NCI-H2107 treated with DMSO at 0.1 percent for 48 hours (cell line): ENCODE results near the gene LIPF.
"Not testable (repeated sequence)": the region's sequence is repeated elsewhere in the genome, so short reads cannot be mapped to it uniquely, and the experiment has no call there.

Experiments used
- DNase-seq: peaks from one replicate; lab custom pipeline; 2025; ENCODE audit not compliant: unreplicated experiment; lab: John Stamatoyannopoulos, UW

Gene LIPF

DNA sequence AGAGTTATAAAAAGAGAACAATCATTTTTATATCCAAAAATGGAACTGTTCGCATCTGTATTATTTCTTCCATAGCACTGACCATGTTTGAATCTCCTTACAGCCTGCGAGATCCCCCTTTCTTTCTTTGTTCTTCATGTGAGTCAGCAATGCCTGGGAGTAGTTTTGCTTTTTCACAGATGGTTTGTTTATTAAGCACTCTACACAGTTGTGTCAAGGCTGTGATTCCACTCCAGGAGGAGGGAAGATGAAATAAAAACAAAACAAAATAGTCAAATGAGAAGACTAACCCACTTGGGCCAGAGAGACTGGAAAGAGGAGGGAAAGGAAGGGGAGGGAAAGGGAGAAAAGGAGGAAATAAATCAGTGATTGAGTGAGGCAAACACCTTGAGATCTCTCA, 7.8 kb downstream of the LIPF start:
- DNase-seq: no peak

DNA sequence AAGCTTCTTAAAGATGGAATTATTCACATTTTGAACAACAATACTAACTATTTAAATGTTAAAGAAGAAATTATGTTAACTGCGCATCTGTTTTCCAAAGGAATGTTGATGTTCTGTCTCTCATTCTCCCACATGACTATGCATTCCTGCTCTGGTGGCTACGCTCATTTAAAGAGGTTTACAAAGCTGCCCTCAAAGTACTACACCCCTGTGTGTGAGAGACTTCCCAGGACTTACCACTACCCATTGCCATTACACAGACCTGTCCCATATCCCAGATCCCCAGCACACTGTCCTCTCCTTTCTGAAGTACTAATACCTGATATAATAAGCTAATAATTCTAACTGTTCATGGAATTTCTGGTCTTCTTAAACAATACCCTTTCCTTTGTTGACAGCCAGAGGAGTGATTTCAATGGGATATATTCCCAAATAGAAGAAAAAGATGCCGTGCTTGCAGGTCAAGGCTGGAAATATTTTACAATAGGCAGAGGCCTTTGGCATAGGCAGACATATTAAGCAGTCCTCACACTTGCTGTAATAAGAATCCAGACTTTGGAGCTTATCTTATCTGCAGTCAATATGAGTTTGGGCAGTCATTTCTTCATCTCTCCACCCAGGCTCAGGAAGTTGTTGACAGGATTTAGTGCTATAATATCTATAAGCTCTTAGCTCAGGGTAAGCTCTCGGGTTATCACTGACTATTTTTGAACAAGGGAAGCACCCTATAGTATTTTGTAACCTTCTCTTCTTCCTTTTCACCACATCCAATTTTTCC, 12.2 kb downstream of the LIPF start:
- DNase-seq: no peak

DNA sequence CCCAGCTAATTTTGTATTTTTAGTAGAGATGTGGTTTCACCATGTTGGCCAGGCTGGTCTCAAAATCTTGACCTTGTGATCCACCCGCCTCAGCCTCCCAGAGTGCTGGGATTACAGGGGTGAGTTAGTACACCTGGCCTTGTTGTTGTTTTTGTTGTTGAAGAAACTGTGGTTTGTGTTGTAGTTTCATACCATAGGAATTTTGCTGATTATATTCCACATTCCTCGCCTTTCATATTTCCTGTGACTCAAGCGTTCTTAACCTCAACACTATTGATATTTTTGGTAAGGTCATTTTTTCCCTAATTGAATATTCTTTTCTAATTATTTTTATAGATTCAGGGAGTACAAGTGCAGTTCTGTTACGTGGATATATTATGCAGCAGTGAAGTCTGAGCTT, 16.7 kb downstream of the LIPF start:
- no peak for DNase-seq

DNA sequence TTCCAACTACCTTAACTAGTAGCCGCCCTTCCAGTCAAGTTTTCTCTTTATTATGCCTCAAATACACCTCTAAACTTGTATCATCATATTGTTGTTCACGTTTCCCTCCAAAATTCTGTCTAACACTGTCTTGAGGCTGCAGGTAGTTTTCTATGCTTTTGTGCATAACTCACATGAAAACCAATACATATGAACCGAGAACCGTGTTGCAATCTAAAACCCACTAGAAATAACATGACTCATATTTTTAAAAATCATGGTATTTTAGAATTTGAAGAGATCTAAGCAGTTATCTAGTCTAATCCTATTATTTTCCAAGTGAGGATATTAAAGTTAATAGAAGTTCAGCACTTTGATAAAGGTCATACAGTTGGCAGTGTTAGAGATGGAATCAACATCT, 18.2 kb downstream of the LIPF start:
- DNase-seq: no peak

DNA sequence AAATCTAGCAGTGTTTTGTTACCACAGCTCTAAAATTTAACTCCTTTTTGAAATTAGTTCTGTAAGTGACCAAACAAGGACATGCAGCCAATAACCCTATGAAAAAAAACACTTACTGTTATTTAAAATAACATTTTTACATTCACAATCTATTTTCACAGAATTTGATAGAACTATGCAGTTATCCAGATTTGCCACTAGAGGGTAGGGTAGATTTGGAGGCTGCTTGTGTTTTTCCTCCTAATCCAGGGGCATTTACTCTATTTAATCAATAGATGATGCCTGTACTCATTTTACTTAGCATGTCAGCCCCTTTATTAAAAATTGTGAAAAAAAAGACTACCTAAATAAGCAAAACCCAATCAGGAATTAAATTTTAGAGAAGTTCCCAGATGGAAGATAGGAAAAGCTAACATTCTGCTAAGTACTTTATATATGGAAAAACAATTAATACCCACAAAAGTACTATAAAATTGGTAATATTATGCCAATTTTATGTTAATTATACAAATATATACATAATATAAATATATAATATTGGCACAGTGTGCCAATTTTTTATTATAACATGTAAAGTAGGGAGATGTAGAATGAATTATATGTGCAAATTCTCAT, 23.7 kb downstream of the LIPF start:
- no peak for DNase-seq

DNA sequence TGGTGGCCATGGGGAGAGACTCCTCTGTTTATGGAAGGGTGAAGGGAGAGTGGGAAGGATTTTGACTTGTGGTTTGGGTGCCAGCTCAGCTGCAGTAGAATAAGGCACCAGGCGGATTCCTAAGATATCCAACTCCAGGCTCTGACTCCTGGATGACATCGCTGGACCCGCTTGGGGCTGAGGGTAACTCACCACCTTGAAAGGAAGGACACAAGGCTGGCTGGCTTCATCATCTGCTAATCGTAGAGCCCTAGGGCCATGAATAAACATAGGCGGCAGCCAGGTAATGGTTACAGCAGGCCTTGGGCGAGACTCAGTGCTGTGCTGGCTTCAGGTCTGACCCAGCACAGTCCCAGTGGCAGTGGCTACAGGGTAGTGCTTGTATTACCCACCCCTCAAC, 25.1 kb downstream of the LIPF start:
- no peak for DNase-seq

DNA sequence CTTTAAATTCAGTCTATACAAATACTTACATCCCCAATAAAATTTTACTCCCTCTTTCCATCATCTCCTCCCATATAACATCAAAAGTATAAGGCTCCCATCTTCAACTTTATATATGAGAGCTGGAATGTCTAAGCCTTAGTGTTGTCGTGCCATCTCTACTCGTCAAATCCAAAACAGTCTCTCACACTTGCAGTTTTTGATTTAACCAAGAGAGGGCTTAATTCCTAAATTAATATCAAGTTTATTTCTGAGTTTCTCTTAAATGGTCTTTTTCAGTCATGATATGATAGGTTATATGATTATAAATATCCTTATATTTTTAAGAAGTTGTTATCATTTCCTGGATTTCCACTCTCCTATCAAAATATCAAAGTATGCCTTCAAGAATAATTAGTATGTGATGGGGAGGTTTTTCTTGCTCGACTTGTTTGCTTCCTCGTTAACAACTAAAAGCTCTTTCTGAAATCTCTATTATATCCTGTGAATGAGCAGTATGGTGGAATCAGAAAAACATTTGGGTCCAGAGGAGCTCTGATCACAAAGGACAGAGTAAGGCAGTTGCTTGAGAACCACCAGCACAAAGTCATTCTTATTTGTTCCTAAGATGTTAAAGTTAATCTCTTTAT, 29.3 kb downstream of the LIPF start:
- DNase-seq: no peak

DNA sequence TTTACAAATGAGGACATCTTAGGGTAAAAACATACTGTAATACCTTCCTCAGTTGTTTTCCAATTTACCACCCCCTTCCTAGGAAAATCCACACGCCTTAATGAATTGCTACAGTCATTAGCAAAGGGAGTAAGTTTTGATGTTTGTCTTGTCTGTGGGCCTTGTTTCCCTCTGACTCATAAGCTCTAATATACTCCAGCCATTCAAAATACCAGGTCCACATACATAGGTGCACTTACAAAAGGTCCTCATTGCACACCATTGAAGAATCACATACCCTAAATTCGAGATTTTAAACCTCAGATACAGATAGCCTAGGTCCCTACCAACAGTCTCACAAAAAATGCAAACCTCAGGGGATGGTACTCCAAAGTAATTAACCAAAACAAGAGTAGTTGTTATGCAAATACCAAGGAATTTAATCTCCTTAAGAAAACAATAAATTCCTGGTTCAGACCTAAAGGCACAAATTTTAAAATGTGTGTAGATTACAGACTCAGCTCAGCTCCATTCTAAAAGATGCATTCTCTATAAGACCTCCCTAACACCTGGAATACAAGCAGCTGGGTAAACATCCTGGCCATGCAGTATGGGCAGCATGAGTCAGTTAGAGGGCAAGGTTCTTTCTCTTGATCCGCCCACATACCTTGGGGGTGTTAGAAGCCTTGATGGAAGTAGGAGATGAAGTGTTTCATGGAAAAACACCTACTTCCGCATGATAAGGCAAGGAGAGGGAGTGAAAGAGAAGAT, 38.8 kb downstream of the LIPF start:
- DNase-seq: no peak

DNA sequence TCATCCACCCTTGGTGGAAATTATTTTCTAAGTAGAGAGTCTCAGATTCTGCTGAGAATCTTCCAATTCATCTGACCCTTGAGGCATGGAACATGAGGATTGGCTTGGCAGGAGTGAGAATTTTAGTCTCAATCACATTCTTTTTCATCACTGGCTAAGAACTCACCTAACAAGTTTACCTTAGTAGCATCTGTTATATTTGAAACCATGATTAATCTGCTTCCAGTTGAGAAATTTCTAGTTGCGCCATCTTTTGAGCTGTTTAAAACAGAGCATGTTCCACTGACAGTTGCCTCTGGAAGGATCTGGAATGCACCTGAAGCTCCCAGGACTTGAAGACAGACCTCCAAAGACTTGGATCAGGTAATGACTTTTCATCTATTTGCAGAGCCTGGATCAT, 41.7 kb downstream of the LIPF start, which contains the start of gene LIPK:
Gene LIPK, plus strand, starts transcription at position 292 of the 400 bp plus-strand sequence. CDS start 18,295 bp downstream, outside the sequence.
- DNase-seq: no peak

DNA sequence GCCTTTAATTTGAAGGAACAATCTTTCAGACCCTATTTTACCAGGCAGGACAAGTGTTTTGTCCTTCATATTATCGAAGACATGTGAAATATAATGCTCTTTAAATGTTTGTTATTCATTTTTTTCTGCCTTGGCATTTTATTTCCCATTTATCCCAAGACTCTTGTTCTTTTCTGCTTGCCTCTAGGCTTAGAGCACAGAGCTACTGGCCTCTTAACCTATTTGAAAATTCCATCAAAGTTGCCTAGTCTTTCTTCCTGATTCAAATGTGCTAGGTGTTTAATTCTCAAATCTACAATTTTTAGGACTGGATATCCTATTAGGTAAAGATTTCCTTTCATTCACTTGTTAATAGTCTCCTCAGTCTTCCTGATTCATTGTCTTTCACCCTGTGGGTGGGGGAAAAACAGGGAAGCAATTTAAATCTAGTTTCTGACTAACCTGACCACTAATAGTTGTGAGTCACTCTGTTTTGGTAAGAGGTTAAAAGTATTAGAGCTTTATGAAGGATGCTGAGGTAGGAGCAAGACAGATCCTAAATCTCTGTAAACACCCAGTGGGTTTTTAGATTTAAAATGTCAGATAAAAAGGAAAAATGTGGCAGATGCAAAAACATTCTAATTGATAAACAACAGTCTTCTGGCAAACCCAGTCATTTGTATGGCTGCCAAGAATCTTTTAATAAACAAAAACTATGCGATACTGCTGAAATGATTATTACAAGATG, 43.4 kb downstream of the LIPF start:
- DNase-seq: no peak

DNA sequence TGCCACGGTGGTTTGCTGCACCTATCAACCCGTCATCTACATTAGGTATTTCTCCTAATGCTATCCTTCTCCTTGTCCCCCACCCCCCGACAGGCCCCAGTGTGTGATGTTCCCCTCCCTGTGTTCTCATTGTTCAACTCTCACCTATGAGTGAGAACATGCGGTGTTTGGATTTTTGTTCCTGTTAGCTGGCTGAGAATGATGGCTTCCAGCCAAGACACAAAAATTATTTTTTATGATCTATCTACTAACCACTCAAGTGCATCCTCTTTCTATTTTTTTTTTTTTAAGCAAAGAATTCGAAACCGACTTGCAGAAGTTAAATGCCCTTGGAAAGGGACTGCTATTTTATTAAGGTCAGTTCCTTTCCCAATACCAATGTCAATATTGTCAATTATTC, 45.1 kb downstream of the LIPF start:
- DNase-seq: not testable (repeated sequence)

DNA sequence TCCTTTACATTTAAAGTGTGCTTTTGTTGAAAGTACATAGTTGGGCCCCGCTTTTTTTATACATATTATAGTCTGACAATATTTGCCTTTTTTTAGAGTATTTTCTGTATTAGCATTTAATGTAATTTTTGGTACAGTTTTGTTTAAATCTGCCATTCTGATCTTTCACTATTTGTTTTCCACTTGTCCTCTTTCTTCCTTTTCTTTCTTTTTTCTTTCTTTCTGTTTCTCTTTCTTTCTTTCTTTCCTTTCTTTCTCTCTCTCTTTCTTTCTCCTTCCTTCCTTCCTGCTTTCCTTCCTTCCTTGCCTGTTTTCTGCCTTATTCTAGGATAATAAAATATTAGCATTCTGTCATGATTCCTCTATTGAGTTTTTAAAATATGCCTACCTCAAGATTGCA, 51.3 kb downstream of the LIPF start:
- DNase-seq: no peak

DNA sequence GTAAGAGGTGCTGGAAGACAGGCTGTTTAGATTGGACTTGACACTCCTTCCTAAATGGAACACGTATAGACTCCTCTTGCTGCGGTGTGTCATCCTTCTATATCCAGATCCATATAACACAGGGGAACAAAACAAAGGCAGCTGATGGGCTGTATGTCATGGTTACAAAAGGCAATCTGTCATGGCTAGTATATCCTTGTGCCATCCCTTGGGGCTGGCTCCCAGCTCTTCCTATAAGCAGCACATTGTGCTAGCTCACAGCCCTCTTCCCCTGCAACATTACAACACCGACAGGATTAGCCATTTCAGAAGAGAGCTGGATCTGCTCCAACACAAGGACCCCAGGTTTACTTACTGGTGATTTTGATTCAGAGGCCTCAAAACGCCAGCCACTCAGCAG, 57.1 kb downstream of the LIPF start:
- no peak for DNase-seq

DNA sequence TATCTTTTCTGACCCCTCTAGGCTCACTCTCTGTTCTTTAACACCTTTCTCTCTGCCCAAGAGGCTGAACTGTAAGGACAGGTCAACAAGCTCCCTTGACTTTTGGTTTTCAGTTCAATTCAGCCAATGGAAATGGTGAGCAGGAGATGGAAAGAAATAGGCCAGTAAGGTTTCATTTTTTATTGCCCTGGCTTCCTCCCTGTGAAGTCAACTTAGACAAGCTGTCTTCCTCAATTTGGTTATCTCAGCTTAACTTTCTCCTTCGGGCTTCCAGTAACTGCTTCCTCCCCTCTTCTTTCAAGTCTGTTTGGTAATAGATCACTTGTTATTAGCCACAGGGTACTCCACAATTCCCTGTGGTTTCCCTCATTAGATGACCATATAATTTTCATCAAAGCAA, 61.6 kb downstream of the LIPF start:
- DNase-seq: no peak

DNA sequence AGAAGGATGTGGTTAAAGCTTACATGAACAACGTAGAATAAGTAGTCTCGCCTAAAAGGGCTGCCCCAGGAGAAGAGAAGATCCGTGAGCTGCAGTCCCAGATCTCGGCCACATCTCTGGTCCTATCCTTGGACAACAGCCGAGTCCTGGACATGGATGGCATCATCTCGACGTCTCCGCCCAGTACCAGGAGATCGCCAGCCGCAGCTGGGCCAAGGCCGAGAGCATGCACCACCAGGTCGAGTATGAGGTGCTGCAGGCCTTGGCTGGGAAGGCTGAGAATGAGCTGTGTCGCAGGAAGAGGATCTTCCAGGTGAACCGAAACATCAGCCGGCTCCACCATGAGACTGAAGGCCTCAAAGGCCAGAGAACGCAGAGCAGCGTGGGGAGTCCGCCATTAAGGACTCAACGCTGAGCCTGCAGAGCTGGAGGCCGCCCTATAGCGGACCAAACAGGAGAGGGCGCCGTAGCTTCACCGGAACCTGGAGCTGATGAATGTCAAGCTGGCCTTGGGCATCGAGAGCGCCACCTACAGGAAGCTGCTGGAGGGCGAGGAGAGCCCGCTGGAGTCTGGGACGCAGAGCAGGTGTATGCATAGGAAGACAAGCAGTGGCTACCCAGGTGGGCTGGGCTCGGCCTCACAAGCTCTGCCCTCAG, 64.0 kb downstream of the LIPF start:
- DNase-seq: no peak
